Measurements from ENCODE around the gene CCDC15.
"Not testable (repeated sequence)": the region's sequence is repeated elsewhere in the genome, so short reads cannot be mapped to it uniquely, and the experiment has no call there.

The CCDC15 gene

GRCh38 chr11:125082611-125083311 lies 128.8 kb downstream of the CCDC15 start:
- no peak for DNase-seq (ENCODE audit: low spot score)

GRCh38 chr11:125083312-125084056 lies 129.5 kb downstream of the CCDC15 start:
- no peak for DNase-seq (ENCODE audit: low spot score)

- no peak for DNase-seq (ENCODE audit: low spot score)
Observed at GRCh38 chr11:125084057-125084416, 130.0 kb downstream of the CCDC15 start.

- no peak for DNase-seq (ENCODE audit: low spot score)
Observed at GRCh38 chr11:125084761-125085231, 130.8 kb downstream of the CCDC15 start.

GRCh38 chr11:125085301-125086081 lies 131.5 kb downstream of the CCDC15 start:
- no peak for DNase-seq (ENCODE audit: low spot score)

GRCh38 chr11:125086633-125087296 lies 132.8 kb downstream of the CCDC15 start:
- no peak for DNase-seq (ENCODE audit: low spot score)

GRCh38 chr11:125088123-125088522 lies 134.1 kb downstream of the CCDC15 start:
- no peak for DNase-seq (ENCODE audit: low spot score)

- DNase-seq (ENCODE audit: low spot score), result no peak
Observed at GRCh38 chr11:125088576-125089455, 134.8 kb downstream of the CCDC15 start.

- DNase-seq (ENCODE audit: low spot score), result not testable (repeated sequence)
Observed at GRCh38 chr11:125089481-125089880, 135.5 kb downstream of the CCDC15 start.

GRCh38 chr11:125090151-125090550 lies 136.1 kb downstream of the CCDC15 start:
- not testable (repeated sequence) for DNase-seq (ENCODE audit: low spot score)

- DNase-seq (ENCODE audit: low spot score), result no peak
Observed at GRCh38 chr11:125090816-125091215, 136.8 kb downstream of the CCDC15 start.

Data from hematopoietic multipotent progenitor cell treated with erythropoietin and hydrocortisone succinate and interleukin-3 and kit ligand, for 15 days (in vitro differentiated cells).